Measurements from ENCODE around the gene CIRBP. TPM values are rescaled to one million over a fixed set of nuclear protein-coding genes. Genes with fewer than 3 reads are reported as not detected.

CIRBP gene
- total and polyA plus RNA-seq, 3 experiments from 2014 or later, result 238 to 258 (median 253) TPM

- DNase-seq, result no peak
- Histone ChIP-seq H3K9me3 (ENCODE audit: low read length) (no peaks in the 10 kb centered on the region), H3K27me3 (ENCODE audit: insufficient read depth, low read length, poor library complexity, severe bottlenecking) (peaks cover 23% of the 10 kb centered on the region), H3K27ac (ENCODE audit: low read depth, low read length) (no peak overlapping the region), H3K36me3 (ENCODE audit: insufficient read depth, low read length) (no peaks in the 10 kb centered on the region), H3K4me3 (ENCODE audit: low read length) (no peak overlapping the region), H3K4me1 (ENCODE audit: insufficient read depth, low read length) (no peaks in the 10 kb centered on the region)
- peak overlapping the region in 1 of 8 donors; percentile 94 for H3K27ac Mint-ChIP-seq
- H3K4me1 Mint-ChIP-seq, result no peaks in the 10 kb centered on the region
- H3K9me3 Mint-ChIP-seq, result no peaks in the 10 kb centered on the region
- POLR2A ChIA-PET, result no interaction called here
- CTCF ChIA-PET, result no interaction called here
- H3K4me3 Mint-ChIP-seq, result peak overlapping the region in 2 of 7 donors; percentile 55 to 73
- peaks cover 0 to 4% (median 0%) of the 10 kb centered on the region in 3 donors for H3K36me3 Mint-ChIP-seq
- H3K27me3 Mint-ChIP-seq, result peaks cover 36 to 38% of the 10 kb centered on the region in 2 donors
Observed at GRCh38 chr19:1322198-1322981, 53.3 kb downstream of the CIRBP start.

- Mint-ChIP-seq H3K36me3 (peaks cover 0 to 4% (median 0%) of the 10 kb centered on the region in 3 donors), H3K27ac (peak overlapping the region in 3 of 8 donors; percentile 6 to 72 (median 47)), H3K27me3 (peaks cover 28 to 30% of the 10 kb centered on the region in 2 donors), H3K9me3 (no peaks in the 10 kb centered on the region), H3K4me1 (no peaks in the 10 kb centered on the region), H3K4me3 (no peak overlapping the region)
- no peak for DNase-seq
- Histone ChIP-seq H3K4me3 (ENCODE audit: low read length) (no peak overlapping the region), H3K36me3 (ENCODE audit: insufficient read depth, low read length) (no peaks in the 10 kb centered on the region), H3K9me3 (ENCODE audit: low read length) (no peaks in the 10 kb centered on the region), H3K4me1 (ENCODE audit: insufficient read depth, low read length) (no peaks in the 10 kb centered on the region), H3K27ac (ENCODE audit: low read depth, low read length) (no peak overlapping the region), H3K27me3 (ENCODE audit: insufficient read depth, low read length, poor library complexity, severe bottlenecking) (peaks cover 23% of the 10 kb centered on the region)
- CTCF ChIA-PET, result no interaction called here
- POLR2A ChIA-PET, result no interaction called here
Observed at GRCh38 chr19:1324249-1324805, 55.2 kb downstream of the CIRBP start.

Other genes with a start within 250 kb of the CIRBP start
- 100 to 1,000 TPM; 151 to 157 TPM for gene TMEM259, start 248.2 kb upstream of the CIRBP start, total RNA-seq
- 84.6 TPM for gene TMEM259, start 248.2 kb upstream of the CIRBP start, polyA plus RNA-seq
- not detected for gene RNU6-2, start 247.8 kb upstream of the CIRBP start, total RNA-seq
- not detected for gene RNU6-2, start 247.8 kb upstream of the CIRBP start, polyA plus RNA-seq
- 10 to 100 TPM; 78.1 to 78.9 TPM for gene CNN2, start 242.7 kb upstream of the CIRBP start, total RNA-seq
- 792 TPM for gene CNN2, start 242.7 kb upstream of the CIRBP start, polyA plus RNA-seq
- 10 to 100 TPM; 33.8 to 39.5 TPM for gene ABCA7, start 229.2 kb upstream of the CIRBP start, total RNA-seq
- 14.1 TPM for gene ABCA7, start 229.2 kb upstream of the CIRBP start, polyA plus RNA-seq
- 100 to 1,000 TPM; 212 to 220 TPM for gene ARHGAP45, start 202.2 kb upstream of the CIRBP start, total RNA-seq
- 478 TPM for gene ARHGAP45, start 202.2 kb upstream of the CIRBP start, polyA plus RNA-seq
- 100 to 1,000 TPM; 270 to 278 TPM for gene POLR2E, start 174.0 kb upstream of the CIRBP start, total RNA-seq
- gene POLR2E, start 174.0 kb upstream of the CIRBP start, polyA plus RNA-seq, result 249 TPM
- 100 to 1,000 TPM; 222 TPM for gene GPX4, start 165.3 kb upstream of the CIRBP start, total RNA-seq
- gene GPX4, start 165.3 kb upstream of the CIRBP start, polyA plus RNA-seq, result 373 TPM
- 10 to 100 TPM; 59.0 to 61.0 TPM for gene SBNO2, start 95.1 kb upstream of the CIRBP start, total RNA-seq
- gene SBNO2, start 95.1 kb upstream of the CIRBP start, polyA plus RNA-seq, result 4.3 TPM
- gene STK11, start 63.6 kb upstream of the CIRBP start, total RNA-seq, result 10 to 100 TPM; 66.9 to 69.7 TPM
- gene STK11, start 63.6 kb upstream of the CIRBP start, polyA plus RNA-seq, result 37.0 TPM
- gene CBARP, start 31.3 kb upstream of the CIRBP start, total RNA-seq, result under 1 TPM; 0.22 to 0.80 TPM
- not detected for gene CBARP, start 31.3 kb upstream of the CIRBP start, polyA plus RNA-seq
- gene ATP5F1D, start 27.6 kb upstream of the CIRBP start, total RNA-seq, result 100 to 1,000 TPM; 179 to 180 TPM
- gene ATP5F1D, start 27.6 kb upstream of the CIRBP start, polyA plus RNA-seq, result 271 TPM
- gene MIDN, start 20.7 kb upstream of the CIRBP start, total RNA-seq, result 10 to 100 TPM; 39.8 to 45.3 TPM
- gene MIDN, start 20.7 kb upstream of the CIRBP start, polyA plus RNA-seq, result 14.6 TPM
- 100 to 1,000 TPM; 113 TPM for gene FAM174C, start 6.2 kb downstream of the CIRBP start, total RNA-seq
- gene FAM174C, start 6.2 kb downstream of the CIRBP start, polyA plus RNA-seq, result 100 TPM
- gene EFNA2, start 16.5 kb downstream of the CIRBP start, total RNA-seq, result not detected
- not detected for gene EFNA2, start 16.5 kb downstream of the CIRBP start, polyA plus RNA-seq
- 100 to 1,000 TPM; 102 to 104 TPM for gene NDUFS7, start 114.6 kb downstream of the CIRBP start, total RNA-seq
- 207 TPM for gene NDUFS7, start 114.6 kb downstream of the CIRBP start, polyA plus RNA-seq
- 10 to 100 TPM; 29.0 to 29.5 TPM for gene GAMT, start 132.2 kb downstream of the CIRBP start, total RNA-seq
- gene GAMT, start 132.2 kb downstream of the CIRBP start, polyA plus RNA-seq, result 20.4 TPM
- gene DAZAP1, start 138.3 kb downstream of the CIRBP start, total RNA-seq, result 100 to 1,000 TPM; 253 TPM
- 7.7 TPM for gene DAZAP1, start 138.3 kb downstream of the CIRBP start, polyA plus RNA-seq
- 1,000 to 10,000 TPM; 1,485 to 1,540 TPM for gene RPS15, start 169.1 kb downstream of the CIRBP start, total RNA-seq
- gene RPS15, start 169.1 kb downstream of the CIRBP start, polyA plus RNA-seq, result 2,756 TPM
- under 1 TPM; 0.09 to 0.11 TPM for gene APC2, start 180.8 kb downstream of the CIRBP start, total RNA-seq
- gene APC2, start 180.8 kb downstream of the CIRBP start, polyA plus RNA-seq, result not detected
- 10 to 100 TPM; 36.9 to 41.4 TPM for gene C19orf25, start 209.9 kb downstream of the CIRBP start, total RNA-seq
- 56.7 TPM for gene C19orf25, start 209.9 kb downstream of the CIRBP start, polyA plus RNA-seq
- 1 to 10 TPM; 1.0 to 1.3 TPM for gene PCSK4, start 221.0 kb downstream of the CIRBP start, total RNA-seq
- gene PCSK4, start 221.0 kb downstream of the CIRBP start, polyA plus RNA-seq, result 1.0 TPM
- 1 to 10 TPM; 1.8 to 2.0 TPM for gene REEP6, start 221.8 kb downstream of the CIRBP start, total RNA-seq
- 4.5 TPM for gene REEP6, start 221.8 kb downstream of the CIRBP start, polyA plus RNA-seq
- gene ADAMTSL5, start 243.7 kb downstream of the CIRBP start, total RNA-seq, result 1 to 10 TPM; 2.3 to 2.7 TPM
- 1.0 TPM for gene ADAMTSL5, start 243.7 kb downstream of the CIRBP start, polyA plus RNA-seq